SK-N-SH treated with all-trans-retinoic acid at 6 μM for 48 hours (cell line): Measurements from ENCODE around the gene TADA2B.

Experiments
- ARNTL ChIP-seq: fragments of 450-650 bp; formaldehyde crosslinking; IDR thresholded peaks from 2 replicates; pipeline ENCODE4 v1.5.0; 2020; ENCODE audit warnings: low read depth, mild to moderate bottlenecking, moderate library complexity, borderline replicate concordance
- GLIS3 ChIP-seq: fragments of 250-450 bp; sonication (Bioruptor Pico); IDR thresholded peaks from 2 replicates; pipeline ENCODE4 v1.5.0; 2020; ENCODE audit warnings: mild to moderate bottlenecking, moderate library complexity
- ISL1 ChIP-seq: fragments of 250-450 bp; sonication (Bioruptor Pico); IDR thresholded peaks from 2 replicates; pipeline ENCODE4 v2.1.2; 2022; ENCODE audit warnings: mild to moderate bottlenecking, moderate library complexity
- PATZ1 ChIP-seq: fragments of 250-450 bp; sonication (Bioruptor Pico); IDR thresholded peaks from 2 replicates; pipeline ENCODE4 v1.8.0; 2020; ENCODE audit warnings: mild to moderate bottlenecking, moderate library complexity, borderline replicate concordance
- PPARA ChIP-seq: fragments of 250-450 bp; sonication (Bioruptor Pico); IDR thresholded peaks from 2 replicates; pipeline ENCODE4 v1.5.0; 2020; ENCODE audit warnings: mild to moderate bottlenecking, borderline replicate concordance
- RARB ChIP-seq: fragments of 250-450 bp; sonication (Bioruptor Pico); IDR thresholded peaks from 2 replicates; pipeline ENCODE4 v1.8.0; 2021; ENCODE audit warnings: mild to moderate bottlenecking, moderate library complexity
- TCF4 ChIP-seq: fragments of 250-450 bp; sonication (Bioruptor Pico); IDR thresholded peaks from 2 replicates; pipeline ENCODE4 v1.8.0; 2021; ENCODE audit warnings: mild to moderate bottlenecking, moderate library complexity, borderline replicate concordance
- ZC3H10 ChIP-seq: fragments of 250-450 bp; sonication (Bioruptor Pico); IDR thresholded peaks from 2 replicates; pipeline ENCODE4 v1.5.1; 2021; ENCODE audit warnings: mild to moderate bottlenecking, moderate library complexity
- ZFP3 ChIP-seq: fragments of 250-450 bp; sonication (Bioruptor Pico); IDR thresholded peaks from 2 replicates; pipeline ENCODE4 v1.5.0; 2020; ENCODE audit warnings: mild to moderate bottlenecking, moderate library complexity
- ZFP30 ChIP-seq: fragments of 450-650 bp; formaldehyde crosslinking; IDR thresholded peaks from 2 replicates; pipeline ENCODE4 v1.5.0; 2022; ENCODE audit warnings: mild to moderate bottlenecking, moderate library complexity
- ZNF565 ChIP-seq: fragments of 450-650 bp; formaldehyde crosslinking; conservative IDR thresholded peaks from 2 replicates; pipeline ENCODE4 v1.5.0; 2020; ENCODE audit warnings: low read depth, mild to moderate bottlenecking, moderate library complexity
- ZNF8 ChIP-seq: fragments of 450-650 bp; formaldehyde crosslinking; IDR thresholded peaks from 2 replicates; pipeline ENCODE4 v1.5.0; 2020; ENCODE audit warnings: mild to moderate bottlenecking, moderate library complexity
- TF ChIP-seq, protein P1 (sequence below): fragments of 250-450 bp; sonication (Bioruptor Pico); IDR thresholded peaks from 2 replicates; pipeline ENCODE4 v1.5.1; 2020; ENCODE audit warnings: low read depth, mild to moderate bottlenecking, moderate library complexity
- TF ChIP-seq, protein P2 (sequence below): fragments of 250-450 bp; sonication (Bioruptor Pico); IDR thresholded peaks from 2 replicates; pipeline ENCODE4 v1.5.1; 2021; ENCODE audit warnings: mild to moderate bottlenecking, moderate library complexity

GRCh38 chr4:7087036-7087435 is 43.9 kb downstream of the TADA2B start:
- TF ChIP-seq ZFP3 (CRISPR knock-in tag) (no peak), ISL1 (CRISPR knock-in tag) (no peak), ARNTL (CRISPR knock-in tag) (no peak), TCF4 (CRISPR knock-in tag) (no peak), RARB (no peak), PATZ1 (CRISPR knock-in tag) (no peak), ZNF8 (CRISPR knock-in tag) (no peak), ZFP30 (CRISPR knock-in tag) (no peak), GLIS3 (CRISPR knock-in tag) (no peak), ZNF565 (CRISPR knock-in tag) (no peak), PPARA (CRISPR knock-in tag) (no peak), ZC3H10 (CRISPR knock-in tag) (no peak)
- TF ChIP-seq, protein P1, sequence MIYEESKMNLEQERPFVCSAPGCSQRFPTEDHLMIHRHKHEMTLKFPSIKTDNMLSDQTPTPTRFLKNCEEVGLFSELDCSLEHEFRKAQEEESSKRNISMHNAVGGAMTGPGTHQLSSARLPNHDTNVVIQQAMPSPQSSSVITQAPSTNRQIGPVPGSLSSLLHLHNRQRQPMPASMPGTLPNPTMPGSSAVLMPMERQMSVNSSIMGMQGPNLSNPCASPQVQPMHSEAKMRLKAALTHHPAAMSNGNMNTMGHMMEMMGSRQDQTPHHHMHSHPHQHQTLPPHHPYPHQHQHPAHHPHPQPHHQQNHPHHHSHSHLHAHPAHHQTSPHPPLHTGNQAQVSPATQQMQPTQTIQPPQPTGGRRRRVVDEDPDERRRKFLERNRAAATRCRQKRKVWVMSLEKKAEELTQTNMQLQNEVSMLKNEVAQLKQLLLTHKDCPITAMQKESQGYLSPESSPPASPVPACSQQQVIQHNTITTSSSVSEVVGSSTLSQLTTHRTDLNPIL = no peak
- TF ChIP-seq, protein P2, sequence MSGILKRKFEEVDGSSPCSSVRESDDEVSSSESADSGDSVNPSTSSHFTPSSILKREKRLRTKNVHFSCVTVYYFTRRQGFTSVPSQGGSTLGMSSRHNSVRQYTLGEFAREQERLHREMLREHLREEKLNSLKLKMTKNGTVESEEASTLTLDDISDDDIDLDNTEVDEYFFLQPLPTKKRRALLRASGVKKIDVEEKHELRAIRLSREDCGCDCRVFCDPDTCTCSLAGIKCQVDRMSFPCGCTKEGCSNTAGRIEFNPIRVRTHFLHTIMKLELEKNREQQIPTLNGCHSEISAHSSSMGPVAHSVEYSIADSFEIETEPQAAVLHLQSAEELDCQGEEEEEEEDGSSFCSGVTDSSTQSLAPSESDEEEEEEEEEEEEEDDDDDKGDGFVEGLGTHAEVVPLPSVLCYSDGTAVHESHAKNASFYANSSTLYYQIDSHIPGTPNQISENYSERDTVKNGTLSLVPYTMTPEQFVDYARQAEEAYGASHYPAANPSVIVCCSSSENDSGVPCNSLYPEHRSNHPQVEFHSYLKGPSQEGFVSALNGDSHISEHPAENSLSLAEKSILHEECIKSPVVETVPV = no peak
